HepG2 (cell line): Measurements from ENCODE around the gene PPP1R7. TPM values are rescaled to one million over a fixed set of nuclear protein-coding genes. Genes with fewer than 3 reads are reported as not detected.

Experiments used
- CHD2 ChIP-seq: IDR thresholded peaks from 2 replicates; pipeline ENCODE4 v1.6.1; 2011; ENCODE audit warnings: low read depth, low read length, improper control_type of control experiment
- DMAP1 ChIP-seq: IDR thresholded peaks from 2 replicates; pipeline ENCODE4 v1.6.1; 2016
- FOSL1 ChIP-seq: sonication (generic); formaldehyde crosslinking; IDR thresholded peaks from 2 replicates; pipeline ENCODE4 v1.9.0; 2021; ENCODE audit warnings: missing genetic modification reagents, borderline replicate concordance
- HNRNPK ChIP-seq: fragments of 200-400 bp; formaldehyde crosslinking; IDR thresholded peaks from 2 replicates; pipeline ENCODE4 v1.6.1; 2018; ENCODE audit warnings: low read length, low read depth, moderate library complexity, mild to moderate bottlenecking; ENCODE audit not compliant: poor library complexity, severe bottlenecking
- IRF2 ChIP-seq: IDR thresholded peaks from 2 replicates; pipeline ENCODE4 v1.6.1; 2018; ENCODE audit warnings: missing genetic modification reagents, missing compliant biosample characterization
- KMT2B ChIP-seq: IDR thresholded peaks from 2 replicates; pipeline ENCODE4 v1.6.1; 2016; ENCODE audit warnings: missing genetic modification reagents, missing compliant biosample characterization
- MYC ChIP-seq: sonication (generic); formaldehyde crosslinking; IDR thresholded peaks from 2 replicates; pipeline ENCODE4 v1.9.0; 2021; ENCODE audit warnings: missing genetic modification reagents, borderline replicate concordance
- NFYC ChIP-seq: IDR thresholded peaks from 2 replicates; pipeline ENCODE4 v1.6.1; 2016; ENCODE audit warnings: missing genetic modification reagents, missing compliant biosample characterization
- NR2F2 ChIP-seq: IDR thresholded peaks from 2 replicates; pipeline ENCODE4 v1.6.1; 2012; ENCODE audit warnings: low read depth, inconsistent platforms, borderline replicate concordance
- RBAK ChIP-seq: sonication (generic); formaldehyde crosslinking; IDR thresholded peaks from 2 replicates; pipeline ENCODE4 v1.5.1; 2020; ENCODE audit warnings: mild to moderate bottlenecking, missing genetic modification reagents
- RORA ChIP-seq: sonication (generic); formaldehyde crosslinking; IDR thresholded peaks from 2 replicates; pipeline ENCODE4 v1.5.0; 2020; ENCODE audit warnings: mild to moderate bottlenecking, missing genetic modification reagents, moderate library complexity
- RXRB ChIP-seq: IDR thresholded peaks from 2 replicates; pipeline ENCODE4 v1.6.1; 2016; ENCODE audit warnings: borderline replicate concordance, missing genetic modification reagents, missing compliant biosample characterization
- SMARCC2 ChIP-seq: fragments of 450-650 bp; IDR thresholded peaks from 2 replicates; pipeline ENCODE4 v1.6.1; 2017; ENCODE audit warnings: antibody characterized with exemption, mild to moderate bottlenecking
- THAP11 ChIP-seq: IDR thresholded peaks from 2 replicates; pipeline ENCODE4 v1.6.1; 2016; ENCODE audit warnings: missing biosample characterization, missing genetic modification reagents
- ZNF33A ChIP-seq: sonication (generic); formaldehyde crosslinking; IDR thresholded peaks from 2 replicates; pipeline ENCODE4 v1.5.1; 2020; ENCODE audit warnings: missing genetic modification reagents, mild to moderate bottlenecking, moderate library complexity, borderline replicate concordance
- ZNF343 ChIP-seq: sonication (generic); formaldehyde crosslinking; IDR thresholded peaks from 2 replicates; pipeline ENCODE4 v1.4.0; 2020; ENCODE audit warnings: mild to moderate bottlenecking, missing genetic modification reagents
- ZNF451 ChIP-seq: sonication (generic); formaldehyde crosslinking; IDR thresholded peaks from 2 replicates; pipeline ENCODE4 v1.5.0; 2020; ENCODE audit warnings: mild to moderate bottlenecking, missing genetic modification reagents
- ZNF776 ChIP-seq: sonication (generic); formaldehyde crosslinking; IDR thresholded peaks from 2 replicates; pipeline ENCODE4 v1.4.0; 2020; ENCODE audit warnings: mild to moderate bottlenecking, missing genetic modification reagents
- polyA plus RNA-seq, 8 experiments: library from polyadenylated mRNA; depleted of rRNA in 3 of 8; stranded (reverse) in 7 of 8; unstranded in 1 of 8; fragments of >200 nt; fragmentation: Illumina TruSeq in 4 of 8; extraction: Trizol in 4 of 8; gene quantifications; 2 replicates each; pipeline versions ENCODE4 v1.2.1 to v1.2.3, GENCODE V29; 2011 to 2016; ENCODE audit warnings: low read depth in 4 of 8, missing spikeins in 1 of 8, mixed read lengths in 1 of 8; ENCODE audit not compliant: insufficient read depth in 1 of 8
- total RNA-seq, 5 experiments: library from RNA; depleted of rRNA; stranded (reverse); fragments of >200 nt; fragmentation: Illumina TruSeq; extraction: Trizol; gene quantifications; 2 replicates each; pipeline ENCODE4 v1.2.3, GENCODE V29; 2016; ENCODE audit warnings: low read depth in 1 of 5
- TF ChIP-seq, protein P1 (sequence below): sonication (generic); formaldehyde crosslinking; IDR thresholded peaks from 2 replicates; pipeline ENCODE4 v1.4.0; 2020; ENCODE audit warnings: mild to moderate bottlenecking, missing genetic modification reagents
- TF ChIP-seq, protein P2 (sequence below): sonication (generic); formaldehyde crosslinking; IDR thresholded peaks from 2 replicates; pipeline ENCODE4 v1.4.0; 2020; ENCODE audit warnings: missing genetic modification reagents, borderline replicate concordance
- TF ChIP-seq, protein P3 (sequence below): sonication (generic); formaldehyde crosslinking; IDR thresholded peaks from 2 replicates; pipeline ENCODE4 v1.8.0; 2022; ENCODE audit warnings: missing genetic modification reagents, mild to moderate bottlenecking, inconsistent platforms, borderline replicate concordance
- TF ChIP-seq, protein P4 (sequence below): sonication (generic); formaldehyde crosslinking; IDR thresholded peaks from 2 replicates; pipeline ENCODE4 v1.8.1; 2022; ENCODE audit warnings: low read depth, mild to moderate bottlenecking, missing genetic modification reagents

The PPP1R7 gene
- total and polyA plus RNA-seq, 2 of the 13 experiments (the other 11 are each of a cell fraction or from before 2014, with no cell fraction given), result 33.3 to 67.9 TPM

- no peak for TF ChIP-seq HNRNPK
- TF ChIP-seq ZNF776 (CRISPR knock-in tag), result peak; percentile 79
- no peak for TF ChIP-seq ZNF33A (CRISPR knock-in tag)
- TF ChIP-seq NFYC (CRISPR knock-in tag), result 0 out of 2 replicates have a peak, but pooled peaks have one; percentile 4
- TF ChIP-seq, protein P1, sequence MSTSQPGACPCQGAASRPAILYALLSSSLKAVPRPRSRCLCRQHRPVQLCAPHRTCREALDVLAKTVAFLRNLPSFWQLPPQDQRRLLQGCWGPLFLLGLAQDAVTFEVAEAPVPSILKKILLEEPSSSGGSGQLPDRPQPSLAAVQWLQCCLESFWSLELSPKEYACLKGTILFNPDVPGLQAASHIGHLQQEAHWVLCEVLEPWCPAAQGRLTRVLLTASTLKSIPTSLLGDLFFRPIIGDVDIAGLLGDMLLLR (CRISPR knock-in tag), result peak; percentile 98
- TF ChIP-seq ZNF343 (CRISPR knock-in tag), result no peak
- TF ChIP-seq ZNF451, result 0 out of 2 replicates have a peak, but pooled peaks have one; percentile 45
- TF ChIP-seq RXRB (CRISPR knock-in tag), result peak; percentile 29; the same call in 1 of the 2 replicates
- 0 out of 2 replicates have a peak, but pooled peaks have one; percentile 22 for TF ChIP-seq KMT2B (CRISPR knock-in tag)
- no peak for TF ChIP-seq NR2F2
- no peak for TF ChIP-seq RORA (CRISPR knock-in tag)
- peak; percentile 29; the same call in 1 of the 2 replicates for TF ChIP-seq THAP11
- TF ChIP-seq IRF2 (CRISPR knock-in tag), result no peak
- TF ChIP-seq, protein P2, sequence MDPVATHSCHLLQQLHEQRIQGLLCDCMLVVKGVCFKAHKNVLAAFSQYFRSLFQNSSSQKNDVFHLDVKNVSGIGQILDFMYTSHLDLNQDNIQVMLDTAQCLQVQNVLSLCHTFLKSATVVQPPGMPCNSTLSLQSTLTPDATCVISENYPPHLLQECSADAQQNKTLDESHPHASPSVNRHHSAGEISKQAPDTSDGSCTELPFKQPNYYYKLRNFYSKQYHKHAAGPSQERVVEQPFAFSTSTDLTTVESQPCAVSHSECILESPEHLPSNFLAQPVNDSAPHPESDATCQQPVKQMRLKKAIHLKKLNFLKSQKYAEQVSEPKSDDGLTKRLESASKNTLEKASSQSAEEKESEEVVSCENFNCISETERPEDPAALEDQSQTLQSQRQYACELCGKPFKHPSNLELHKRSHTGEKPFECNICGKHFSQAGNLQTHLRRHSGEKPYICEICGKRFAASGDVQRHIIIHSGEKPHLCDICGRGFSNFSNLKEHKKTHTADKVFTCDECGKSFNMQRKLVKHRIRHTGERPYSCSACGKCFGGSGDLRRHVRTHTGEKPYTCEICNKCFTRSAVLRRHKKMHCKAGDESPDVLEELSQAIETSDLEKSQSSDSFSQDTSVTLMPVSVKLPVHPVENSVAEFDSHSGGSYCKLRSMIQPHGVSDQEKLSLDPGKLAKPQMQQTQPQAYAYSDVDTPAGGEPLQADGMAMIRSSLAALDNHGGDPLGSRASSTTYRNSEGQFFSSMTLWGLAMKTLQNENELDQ (CRISPR knock-in tag), result peak; percentile 87; the same call in 1 of the 2 replicates
- TF ChIP-seq, protein P3, sequence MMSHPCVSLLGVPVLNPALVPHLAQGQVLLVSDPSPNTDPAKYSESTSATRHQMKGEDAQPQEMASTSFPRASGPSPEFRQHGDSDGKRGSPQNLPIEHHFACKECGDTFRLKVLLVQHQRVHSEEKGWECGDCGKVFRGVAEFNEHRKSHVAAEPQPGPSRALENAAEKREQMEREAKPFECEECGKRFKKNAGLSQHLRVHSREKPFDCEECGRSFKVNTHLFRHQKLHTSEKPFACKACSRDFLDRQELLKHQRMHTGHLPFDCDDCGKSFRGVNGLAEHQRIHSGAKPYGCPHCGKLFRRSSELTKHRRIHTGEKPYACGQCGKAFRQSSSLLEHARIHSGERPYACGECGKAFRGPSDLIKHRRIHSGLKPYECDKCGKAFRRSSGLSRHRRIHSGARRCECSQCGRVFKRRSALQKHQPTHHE, result peak; percentile 38; the same call in 1 of the 2 replicates
- TF ChIP-seq, protein P4, sequence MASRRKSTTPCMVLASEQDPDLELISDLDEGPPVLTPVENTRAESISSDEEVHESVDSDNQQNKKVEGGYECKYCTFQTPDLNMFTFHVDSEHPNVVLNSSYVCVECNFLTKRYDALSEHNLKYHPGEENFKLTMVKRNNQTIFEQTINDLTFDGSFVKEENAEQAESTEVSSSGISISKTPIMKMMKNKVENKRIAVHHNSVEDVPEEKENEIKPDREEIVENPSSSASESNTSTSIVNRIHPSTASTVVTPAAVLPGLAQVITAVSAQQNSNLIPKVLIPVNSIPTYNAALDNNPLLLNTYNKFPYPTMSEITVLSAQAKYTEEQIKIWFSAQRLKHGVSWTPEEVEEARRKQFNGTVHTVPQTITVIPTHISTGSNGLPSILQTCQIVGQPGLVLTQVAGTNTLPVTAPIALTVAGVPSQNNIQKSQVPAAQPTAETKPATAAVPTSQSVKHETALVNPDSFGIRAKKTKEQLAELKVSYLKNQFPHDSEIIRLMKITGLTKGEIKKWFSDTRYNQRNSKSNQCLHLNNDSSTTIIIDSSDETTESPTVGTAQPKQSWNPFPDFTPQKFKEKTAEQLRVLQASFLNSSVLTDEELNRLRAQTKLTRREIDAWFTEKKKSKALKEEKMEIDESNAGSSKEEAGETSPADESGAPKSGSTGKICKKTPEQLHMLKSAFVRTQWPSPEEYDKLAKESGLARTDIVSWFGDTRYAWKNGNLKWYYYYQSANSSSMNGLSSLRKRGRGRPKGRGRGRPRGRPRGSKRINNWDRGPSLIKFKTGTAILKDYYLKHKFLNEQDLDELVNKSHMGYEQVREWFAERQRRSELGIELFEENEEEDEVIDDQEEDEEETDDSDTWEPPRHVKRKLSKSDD, result peak; percentile 77; the same call in 1 of the 2 replicates
- TF ChIP-seq RBAK, result no peak
- TF ChIP-seq CHD2, result no peak
- TF ChIP-seq DMAP1 (CRISPR knock-in tag), result no peak
- TF ChIP-seq FOSL1 (CRISPR knock-in tag), result no peak
- TF ChIP-seq MYC (CRISPR knock-in tag), result peak; percentile 74
- no peak for TF ChIP-seq SMARCC2
Observed at GRCh38 chr2:241218131-241219029, 68.1 kb downstream of the PPP1R7 start (continued).
